ENCODE measurements around the gene RBBP8NL.

RBBP8NL gene

DNA sequence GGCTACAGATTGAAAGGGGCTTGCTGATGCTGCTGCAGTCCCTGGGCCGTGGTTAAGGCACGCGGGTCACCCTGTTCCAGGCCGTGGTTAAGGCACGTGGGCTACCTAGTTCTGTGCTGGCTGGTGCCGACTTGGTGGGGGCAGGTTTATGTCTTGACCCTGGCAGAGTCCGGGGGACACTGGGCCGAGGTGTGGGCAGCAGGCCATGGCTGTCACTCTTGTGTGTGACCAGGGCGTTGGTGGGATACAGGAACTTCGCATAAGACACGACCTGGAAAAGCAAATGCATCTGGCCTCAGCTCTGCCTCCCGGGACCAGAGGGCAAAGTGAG, 34.0 kb downstream of the RBBP8NL start:
- no peak for DNase-seq (ENCODE audit: low read depth in 2 of 2)

- no peak for DNase-seq (ENCODE audit: low read depth in 2 of 2)
Observed at GRCh38 chr20:62392621-62393334, 34.6 kb downstream of the RBBP8NL start.

DNA sequence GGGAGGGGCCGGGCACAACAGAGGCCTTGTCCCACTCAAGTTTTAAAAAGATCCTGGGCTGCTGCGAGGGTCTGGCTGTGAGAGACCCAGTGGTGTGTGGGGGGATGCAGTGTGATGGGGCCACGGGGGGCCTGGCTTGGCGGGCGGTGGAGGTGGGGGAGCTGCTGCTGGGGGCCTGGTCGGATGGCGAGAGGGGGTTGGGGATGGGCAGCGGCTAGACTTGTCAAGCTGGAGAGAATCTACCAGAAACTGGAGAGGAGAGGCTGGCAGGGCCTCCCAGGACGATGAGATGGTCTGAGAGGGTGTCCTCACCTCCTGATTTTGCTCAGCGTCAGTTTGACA, 35.3 kb downstream of the RBBP8NL start:
- no peak for DNase-seq (ENCODE audit: low read depth in 2 of 2)

GRCh38 chr20:62391165-62392076, 35.9 kb downstream of the RBBP8NL start:
- DNase-seq (ENCODE audit: low read depth in 2 of 2) = no peak

DNA sequence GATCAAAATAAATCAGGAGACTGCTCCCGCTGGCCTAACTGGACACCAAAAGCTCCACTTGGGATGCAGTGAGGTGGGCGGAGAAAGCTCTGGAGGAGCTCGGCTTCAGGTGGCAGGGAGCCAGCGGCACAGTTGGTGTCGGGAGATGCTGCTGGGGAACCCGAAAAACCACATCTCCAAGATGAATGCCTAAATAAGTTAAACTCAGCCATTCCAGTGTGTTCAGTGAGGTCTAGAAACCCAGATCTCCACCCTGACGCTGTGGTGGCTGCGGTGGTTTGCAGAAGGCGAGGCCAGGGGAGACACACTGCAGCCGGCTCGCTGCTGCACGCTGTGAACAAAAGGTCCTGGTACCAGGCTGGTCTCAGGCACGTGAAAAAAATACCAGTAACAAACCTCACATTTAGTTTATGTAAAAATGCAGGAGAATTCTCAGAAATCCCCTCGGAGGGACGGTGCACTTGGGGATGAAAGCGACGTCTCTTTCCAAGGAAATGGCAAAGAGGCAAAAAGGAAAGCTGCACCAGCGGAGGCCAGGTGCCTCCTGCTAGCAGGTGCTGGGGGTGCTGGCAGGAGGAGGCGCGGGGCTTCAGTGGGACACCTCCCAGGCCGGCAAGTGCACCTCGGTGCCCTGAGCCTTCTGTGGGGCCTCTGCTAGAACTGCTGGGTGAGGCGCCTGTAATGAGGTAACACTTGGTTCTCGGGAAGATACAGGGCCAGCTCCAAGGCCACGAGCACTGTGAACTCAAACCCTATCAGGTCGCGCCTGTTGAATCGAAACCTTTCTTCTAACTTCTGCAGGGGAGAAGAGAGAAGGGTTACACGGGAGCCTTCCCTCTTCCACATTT, 36.8 kb downstream of the RBBP8NL start:
- DNase-seq (ENCODE audit: low read depth in 2 of 2) = no peak

- DNase-seq (ENCODE audit: low read depth in 2 of 2) = no peak
Observed at GRCh38 chr20:62389601-62390087, 37.7 kb downstream of the RBBP8NL start.

- DNase-seq (ENCODE audit: low read depth in 2 of 2) = no peak
Observed at GRCh38 chr20:62388839-62389600, 38.3 kb downstream of the RBBP8NL start.

DNA sequence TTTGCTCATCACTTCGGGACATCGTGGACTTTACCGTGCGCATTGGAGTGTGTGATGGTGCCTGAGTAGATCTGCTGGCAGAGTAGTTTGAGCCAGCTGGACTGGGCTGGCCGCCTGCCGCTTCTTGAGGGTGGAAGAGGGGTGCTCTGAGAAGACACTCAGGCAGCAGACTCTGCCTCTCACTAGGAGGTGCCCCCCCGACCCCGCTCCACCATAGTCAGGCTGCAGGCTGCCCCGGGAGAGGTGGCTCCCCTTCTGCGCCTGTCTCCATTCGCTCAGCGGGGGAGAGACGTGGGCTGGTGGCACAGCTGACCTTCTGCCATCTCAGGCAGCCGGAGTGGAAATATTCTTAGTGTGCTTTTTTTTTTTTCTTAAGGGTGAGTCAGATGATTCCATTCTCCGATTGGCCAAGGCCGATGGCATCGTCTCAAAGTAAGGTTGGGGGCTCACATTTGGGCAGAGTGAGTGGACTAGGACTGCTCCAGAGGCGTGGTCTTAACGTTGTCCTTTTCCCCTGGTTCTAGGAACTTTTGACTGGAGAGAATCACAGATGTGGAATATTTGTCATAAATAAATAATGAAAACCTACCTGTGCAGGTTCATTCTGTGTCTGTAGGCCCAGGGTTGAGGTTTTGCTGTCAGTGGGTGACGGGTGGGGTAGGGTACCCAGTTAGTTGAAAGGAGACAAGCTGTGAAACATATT, 39.3 kb downstream of the RBBP8NL start:
- no peak for DNase-seq (ENCODE audit: low read depth in 2 of 2)

DNA sequence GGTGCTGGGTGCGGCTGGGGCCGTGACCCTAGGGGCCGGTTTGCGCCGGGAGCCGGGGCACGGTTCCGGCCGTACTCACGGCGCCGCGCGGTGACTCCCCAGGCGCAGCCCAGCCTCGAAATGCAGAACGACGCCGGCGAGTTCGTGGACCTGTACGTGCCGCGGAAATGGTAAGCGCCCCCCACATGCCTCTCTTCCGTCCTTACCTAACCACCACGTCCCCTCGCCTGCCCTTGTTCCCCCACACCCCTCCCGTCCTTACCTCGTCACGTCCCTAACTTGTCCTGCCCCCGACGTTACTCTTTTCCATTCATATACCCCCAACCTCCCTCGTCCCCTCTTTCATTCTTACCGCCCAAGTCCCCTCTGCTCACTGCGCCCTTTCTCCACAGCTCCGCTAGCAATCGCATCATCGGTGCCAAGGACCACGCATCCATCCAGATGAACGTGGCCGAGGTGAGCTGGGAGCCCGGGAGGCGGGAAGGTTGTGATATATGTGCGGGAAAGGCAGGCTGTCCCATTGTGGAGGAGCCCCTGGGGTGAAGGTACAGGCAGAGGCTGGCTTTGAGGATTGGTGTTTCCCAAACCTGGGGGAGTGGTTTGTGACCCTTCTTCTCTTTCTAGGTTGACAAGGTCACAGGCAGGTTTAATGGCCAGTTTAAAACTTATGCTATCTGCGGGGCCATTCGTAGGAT, 40.0 kb downstream of the RBBP8NL start:
- no peak for DNase-seq (ENCODE audit: low read depth in 2 of 2)

DNA sequence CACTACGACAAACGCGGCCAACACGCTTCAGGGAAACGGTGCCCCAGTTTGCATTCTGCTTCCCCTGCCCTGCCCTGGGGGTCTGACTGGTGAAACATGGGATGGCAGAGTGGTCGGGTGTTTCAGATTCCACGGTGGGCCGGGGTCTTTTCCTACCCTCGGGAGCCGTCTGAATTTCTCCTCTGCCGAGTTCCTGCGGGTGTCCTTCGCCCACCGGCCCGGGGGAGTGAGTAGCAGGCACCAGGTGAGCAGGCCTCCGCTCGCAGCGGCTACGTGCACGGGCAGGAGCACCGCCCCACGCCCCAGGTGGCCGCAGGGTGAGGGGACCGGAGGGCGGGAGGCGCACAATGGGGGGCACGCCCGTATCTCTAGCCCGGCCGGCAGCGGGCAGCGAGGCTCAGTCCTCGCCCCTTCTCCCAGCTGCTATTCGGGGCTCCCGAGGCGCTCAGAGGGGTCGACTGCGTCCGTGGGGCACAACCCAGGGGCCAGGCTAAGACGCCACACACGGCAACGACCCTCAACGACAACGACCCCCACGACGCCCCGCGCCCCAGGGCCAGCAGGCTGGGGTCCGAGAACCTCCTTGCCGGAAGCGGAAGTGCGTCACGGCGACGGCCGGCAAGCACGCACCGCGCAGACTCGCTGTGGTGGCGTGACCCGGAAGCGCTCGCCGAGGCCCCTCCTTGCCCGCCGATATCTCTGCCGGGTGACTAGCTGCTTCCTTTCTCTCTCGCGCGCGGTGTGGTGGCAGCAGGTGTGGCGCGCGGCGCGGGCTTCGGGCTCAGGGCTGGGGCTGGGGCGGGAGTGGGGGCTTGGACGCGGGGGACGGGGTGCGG, 40.7 kb downstream of the RBBP8NL start, which contains the start of gene RPS21:
TSS of gene RPS21 (plus strand) at position 721 of the 836 bp plus-strand sequence. CDS start 236 bp downstream, outside the sequence.
- DNase-seq (ENCODE audit: low read depth in 2 of 2) = peak; percentile 87 to 89

- DNase-seq (ENCODE audit: low read depth in 2 of 2) = peak; percentile 62 to 75
Observed at GRCh38 chr20:62382306-62383198, 44.8 kb downstream of the RBBP8NL start.

GRCh38 chr20:62381842-62382241, 45.5 kb downstream of the RBBP8NL start:
- no peak for DNase-seq (ENCODE audit: low read depth in 2 of 2)

DNA sequence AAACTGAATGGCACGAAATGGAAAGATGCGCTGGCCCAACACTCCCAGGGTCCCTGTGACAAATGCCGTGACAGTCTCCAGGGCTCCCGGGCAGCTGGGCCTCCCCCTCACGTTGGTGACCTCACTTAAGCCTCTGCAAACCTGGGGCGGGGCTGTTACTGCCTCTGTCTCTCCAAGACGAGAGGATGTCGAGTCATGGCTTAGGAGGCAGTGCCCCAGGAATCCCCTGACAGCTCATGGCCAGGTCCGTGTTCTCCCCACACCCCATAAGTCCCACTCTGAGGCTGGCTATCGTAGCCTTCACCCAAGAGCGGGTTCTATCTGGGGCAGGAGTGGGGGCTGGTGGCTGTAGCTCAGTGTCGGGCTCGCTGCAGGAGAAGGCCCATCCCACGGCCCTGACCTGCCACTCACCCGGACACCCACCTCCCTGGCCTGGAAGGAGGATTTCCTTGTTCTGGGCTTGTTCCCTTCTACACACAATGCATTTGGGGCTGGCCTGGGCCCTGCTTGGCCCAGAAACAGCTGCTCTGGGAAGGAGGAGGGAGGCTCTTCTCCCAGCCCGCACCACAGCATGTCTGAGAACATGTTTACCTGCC, 46.0 kb downstream of the RBBP8NL start:
- DNase-seq (ENCODE audit: low read depth in 2 of 2) = no peak

DNA sequence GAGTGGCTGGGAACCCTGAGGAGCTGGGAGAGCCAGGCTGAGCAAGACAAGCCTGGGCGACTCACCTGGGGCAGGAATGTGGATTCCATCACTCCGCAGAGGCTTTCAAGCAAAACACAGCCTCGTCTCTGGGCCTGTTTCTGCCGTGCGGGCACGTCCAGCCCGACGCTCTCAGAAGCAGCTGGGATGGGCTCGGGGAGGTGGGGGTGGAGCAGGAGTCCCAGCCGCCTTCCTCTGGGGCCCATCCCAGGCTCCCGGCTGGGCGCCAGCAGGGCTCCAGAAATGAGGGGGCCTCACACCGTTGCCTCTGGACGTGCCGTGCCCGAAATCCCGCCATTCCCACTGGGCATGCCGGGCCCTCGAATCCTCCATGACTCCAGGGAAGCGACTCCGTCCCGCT, 49.1 kb downstream of the RBBP8NL start:
- no peak for DNase-seq (ENCODE audit: low read depth in 2 of 2)

DNA sequence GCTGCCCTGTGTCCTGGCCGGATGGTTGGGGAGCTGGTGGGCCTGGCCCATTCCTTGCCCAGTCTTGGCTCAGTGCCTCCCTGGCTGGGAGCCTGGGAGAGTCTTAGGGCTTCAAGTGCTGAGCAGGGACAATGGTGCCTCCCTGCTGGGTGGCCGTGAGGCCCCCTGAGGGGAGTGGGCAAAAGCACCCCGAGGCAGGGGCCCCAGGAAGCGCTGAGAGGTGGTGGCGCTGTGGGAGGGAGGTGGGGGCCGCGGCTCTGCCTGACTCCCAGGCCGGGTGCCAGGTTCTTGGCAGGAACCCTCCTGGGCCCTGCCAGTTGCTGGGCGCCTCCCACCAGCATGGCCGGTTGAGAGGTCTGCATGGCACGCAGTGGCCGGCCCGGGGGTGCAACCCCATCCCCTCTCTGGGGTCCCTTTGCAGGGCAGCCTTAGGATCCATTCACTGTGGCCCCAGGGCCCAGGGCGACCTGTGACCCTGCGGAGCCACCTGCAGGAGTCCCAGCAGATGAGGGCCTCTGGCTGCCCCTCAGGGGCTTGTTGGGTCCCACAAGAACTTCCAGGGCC, 49.6 kb downstream of the RBBP8NL start:
- no peak for DNase-seq (ENCODE audit: low read depth in 2 of 2)

- DNase-seq (ENCODE audit: low read depth in 2 of 2) = no peak
Observed at GRCh38 chr20:62377064-62377461, 50.3 kb downstream of the RBBP8NL start.
